Measurements from ENCODE around the gene NUP210.

NUP210 gene

DNA sequence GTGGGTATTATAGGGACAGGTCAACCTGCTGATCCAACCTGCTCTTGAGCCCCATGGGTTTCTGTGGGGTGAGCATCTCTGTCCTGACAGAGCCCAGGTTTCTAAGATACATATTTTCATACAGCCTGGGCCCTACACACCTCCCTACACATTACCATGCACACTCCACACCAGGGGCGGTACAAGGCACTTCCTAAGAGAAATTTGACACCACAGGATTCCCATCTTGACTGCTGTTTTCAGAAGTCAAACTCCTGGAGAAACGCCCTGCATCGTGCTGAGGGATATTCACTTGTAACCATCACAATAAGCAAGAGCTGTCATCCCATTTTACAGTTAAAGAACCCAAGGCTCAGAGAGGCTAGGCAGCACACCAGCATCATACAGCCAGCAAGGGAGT is 50.1 kb downstream of the NUP210 start:
- TF ChIP-seq, protein P1, sequence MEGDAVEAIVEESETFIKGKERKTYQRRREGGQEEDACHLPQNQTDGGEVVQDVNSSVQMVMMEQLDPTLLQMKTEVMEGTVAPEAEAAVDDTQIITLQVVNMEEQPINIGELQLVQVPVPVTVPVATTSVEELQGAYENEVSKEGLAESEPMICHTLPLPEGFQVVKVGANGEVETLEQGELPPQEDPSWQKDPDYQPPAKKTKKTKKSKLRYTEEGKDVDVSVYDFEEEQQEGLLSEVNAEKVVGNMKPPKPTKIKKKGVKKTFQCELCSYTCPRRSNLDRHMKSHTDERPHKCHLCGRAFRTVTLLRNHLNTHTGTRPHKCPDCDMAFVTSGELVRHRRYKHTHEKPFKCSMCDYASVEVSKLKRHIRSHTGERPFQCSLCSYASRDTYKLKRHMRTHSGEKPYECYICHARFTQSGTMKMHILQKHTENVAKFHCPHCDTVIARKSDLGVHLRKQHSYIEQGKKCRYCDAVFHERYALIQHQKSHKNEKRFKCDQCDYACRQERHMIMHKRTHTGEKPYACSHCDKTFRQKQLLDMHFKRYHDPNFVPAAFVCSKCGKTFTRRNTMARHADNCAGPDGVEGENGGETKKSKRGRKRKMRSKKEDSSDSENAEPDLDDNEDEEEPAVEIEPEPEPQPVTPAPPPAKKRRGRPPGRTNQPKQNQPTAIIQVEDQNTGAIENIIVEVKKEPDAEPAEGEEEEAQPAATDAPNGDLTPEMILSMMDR (IDR thresholded peaks at IDR 0.05; ENCODE audit: insufficient read depth, low read depth, low read length, missing control alignments): no peak
- no peak overlapping the region for H3K4me3 ChIP-seq (ENCODE audit: low read depth, low read length)
- no peak for DNase-seq (ENCODE audit: low read depth)

DNA sequence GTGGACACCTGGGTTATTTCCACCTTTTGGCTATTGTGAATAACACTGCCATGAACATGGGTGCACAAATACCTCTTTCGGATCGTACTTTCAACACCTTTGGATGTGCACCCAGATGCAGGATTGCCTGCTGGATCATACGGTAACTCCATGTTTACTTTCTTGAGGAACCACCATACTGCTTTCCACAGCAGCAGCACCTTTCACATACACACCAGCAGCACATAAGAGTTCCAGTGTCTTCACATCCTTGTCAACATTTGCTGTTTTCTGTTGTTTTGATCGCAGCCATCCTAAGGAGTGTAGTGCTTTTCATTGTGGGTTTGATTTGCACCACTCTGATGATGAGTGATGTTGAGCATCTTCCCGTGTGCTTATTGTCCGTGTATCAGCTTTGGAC is 51.3 kb downstream of the NUP210 start:
- DNase-seq (ENCODE audit: low read depth): no peak
- H3K4me3 ChIP-seq (ENCODE audit: low read depth, low read length): no peak overlapping the region
- TF ChIP-seq, protein P1 (IDR thresholded peaks at IDR 0.05; ENCODE audit: insufficient read depth, low read depth, low read length, missing control alignments): no peak

- TF ChIP-seq, protein P1 (IDR thresholded peaks at IDR 0.05; ENCODE audit: insufficient read depth, low read depth, low read length, missing control alignments): no peak
- H3K4me3 ChIP-seq (ENCODE audit: low read depth, low read length): no peak overlapping the region
- no peak for DNase-seq (ENCODE audit: low read depth)
These were observed 52.4 kb downstream of the NUP210 start for GRCh38 chr3:13367728-13368127.

- DNase-seq (ENCODE audit: low read depth): no peak
- no peak overlapping the region for H3K4me3 ChIP-seq (ENCODE audit: low read depth, low read length)
- TF ChIP-seq, protein P1 (IDR thresholded peaks at IDR 0.05; ENCODE audit: insufficient read depth, low read depth, low read length, missing control alignments): no peak
These were observed 54.4 kb downstream of the NUP210 start for GRCh38 chr3:13365390-13366379.

GRCh38 chr3:13364602-13365271 is 55.4 kb downstream of the NUP210 start:
- H3K4me3 ChIP-seq (ENCODE audit: low read depth, low read length): no peak overlapping the region
- no peak for DNase-seq (ENCODE audit: low read depth)
- TF ChIP-seq, protein P1 (IDR thresholded peaks at IDR 0.05; ENCODE audit: insufficient read depth, low read depth, low read length, missing control alignments): no peak

DNA sequence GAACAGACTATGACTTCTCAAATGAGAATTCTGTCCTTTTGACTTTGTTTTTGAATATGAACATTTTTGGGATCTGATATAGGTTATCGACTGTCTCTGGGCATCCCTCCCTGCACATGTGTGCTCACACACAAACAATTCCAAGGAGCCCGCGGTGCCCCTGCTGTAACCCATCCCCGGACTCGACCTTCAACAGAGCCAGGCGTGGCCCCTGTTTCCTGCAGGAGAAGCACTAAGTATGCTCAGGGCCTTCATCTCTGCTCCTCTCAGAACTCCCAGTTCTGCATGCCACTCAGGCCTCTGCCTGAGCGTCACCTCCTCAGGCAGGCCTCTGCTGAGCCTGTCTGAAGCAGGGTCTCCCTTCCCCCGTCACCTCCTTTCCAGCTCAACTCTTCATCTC is 57.6 kb downstream of the NUP210 start:
- DNase-seq (ENCODE audit: low read depth): no peak
- no peak overlapping the region for H3K4me3 ChIP-seq (ENCODE audit: low read depth, low read length)
- TF ChIP-seq, protein P1 (IDR thresholded peaks at IDR 0.05; ENCODE audit: insufficient read depth, low read depth, low read length, missing control alignments): no peak

Data from GM12865 (cell line).